ENCODE results near the gene PRTFDC1. TPM values are rescaled to one million over a fixed set of nuclear protein-coding genes. Genes with fewer than 3 reads are reported as not detected.
A peak's percentile ranks its signal among the peaks of the same experiment; 100 is the strongest.

PRTFDC1 gene
- total and polyA plus RNA-seq, 7 experiments from 2014 or later, result 0.13 to 1.7 (median 0.69) TPM

DNA sequence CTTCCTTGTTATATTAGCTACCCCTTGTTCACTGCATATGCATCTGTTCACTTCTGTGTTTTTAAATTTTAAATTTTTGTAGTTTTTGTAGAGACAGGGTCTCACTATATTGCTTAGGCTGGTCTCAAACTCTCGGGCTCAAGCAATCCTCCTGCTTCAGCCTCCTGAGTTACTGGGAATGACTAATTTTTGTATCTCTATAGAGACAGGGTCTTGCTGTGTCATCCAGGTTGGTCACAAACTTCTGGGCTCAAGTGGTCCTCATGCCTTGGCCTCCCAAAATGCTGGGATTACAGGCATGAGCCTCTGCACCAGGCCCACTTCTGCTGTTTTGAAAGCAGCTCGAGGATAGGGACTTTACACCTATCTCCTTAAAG lies 64.6 kb downstream of the PRTFDC1 start:
- H3K27ac ChIP-seq (ENCODE audit: low read depth, low read length), result peak overlapping the region; percentile 27
- H3K4me1 Mint-ChIP-seq, result peaks cover 35 to 71% (median 63%) of the 10 kb centered on the region in 7 donors

DNA sequence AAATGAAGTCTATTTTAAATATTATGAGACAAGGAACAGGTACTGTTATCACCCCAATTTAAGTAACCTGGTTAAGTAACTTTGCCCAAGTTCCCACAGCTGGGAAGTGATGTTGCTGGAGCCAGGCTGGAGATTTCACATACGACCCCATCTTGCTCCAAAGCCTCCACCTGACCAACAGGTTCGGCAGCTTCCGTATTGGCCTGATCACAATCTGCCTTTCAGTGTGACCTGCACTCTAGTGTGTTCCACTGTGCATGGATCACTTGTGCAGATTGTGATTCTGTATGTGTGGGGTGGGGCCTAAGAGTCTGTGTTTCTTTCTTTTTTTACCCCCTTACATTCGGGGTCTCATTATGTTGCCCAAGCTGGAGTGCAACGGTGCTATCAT lies 66.1 kb downstream of the PRTFDC1 start:
- H3K4me1 ChIP-seq (ENCODE audit: control insufficient read depth in 2 of 2, insufficient read depth in 2 of 2, low read length in 2 of 2), result peaks cover 26 to 56% of the 10 kb centered on the region in 2 donors
- H3K4me3 ChIP-seq (ENCODE audit: low read length), result no peak overlapping the region
- H3K27me3 ChIP-seq (ENCODE audit: control insufficient read depth in 2 of 2, insufficient read depth in 2 of 2, low read length in 2 of 2), result no peaks in the 10 kb centered on the region
- Mint-ChIP-seq H3K9me3 (peaks cover 0 to 9% (median 3%) of the 10 kb centered on the region in 11 donors), H3K4me3 (peak overlapping the region in 4 of 10 donors; percentile 1 to 41 (median 19)), H3K4me1 (peaks cover 46 to 83% (median 75%) of the 10 kb centered on the region in 7 donors), H3K36me3 (peaks cover 0 to 26% (median 5%) of the 10 kb centered on the region in 5 donors), H3K27me3 (no peaks in the 10 kb centered on the region), H3K27ac (peak overlapping the region in 7 of 9 donors; percentile 59 to 93 (median 82))
- ChIA-PET CTCF (interaction anchor here (0.6 kb wide), 1 partner anchor 10 kb away, joined by 3 read pairs; no protein-coding TSS in a partner anchor), POLR2A (interaction anchor here (4.5 kb wide), 1 partner anchor 8 kb away, joined by 33 read pairs; no protein-coding TSS in a partner anchor)
- H3K9me3 ChIP-seq (ENCODE audit: control insufficient read depth in 2 of 3, low read length in 3 of 3), result no peaks in the 10 kb centered on the region
- DNase-seq (no peak), ATAC-seq (no peak)
- H3K27ac ChIP-seq (ENCODE audit: low read depth, low read length), result no peak overlapping the region
- intact Hi-C loops (cut with micrococcal nuclease), result loop anchor here (5.0 to 10.0 kb wide), 2 partner anchors 61 to 164 kb away; partner anchors contain the start of gene ARHGAP21 (in 1 of the 2)
- no peaks in the 10 kb centered on the region for H3K36me3 ChIP-seq (ENCODE audit: control insufficient read depth in 2 of 3, insufficient read depth in 3 of 3, low read length in 3 of 3)

More for the DNA sequence above, 64.6 kb downstream of the PRTFDC1 start:
- peak; percentile 7 for ATAC-seq
- ChIA-PET CTCF (interaction anchor here (0.5 to 1.7 kb wide), 4 partner anchors 9 to 68 kb away, joined by 3 to 6 read pairs (median 4); partner anchors contain the start of gene PRTFDC1), POLR2A (interaction anchor here (0.7 to 1.4 kb wide), 5 partner anchors 12 to 265 kb away, joined by 3 to 4 read pairs (median 3); no protein-coding TSS in a partner anchor)
- Histone ChIP-seq H3K9me3 (ENCODE audit: control insufficient read depth in 2 of 3, low read length in 3 of 3) (no peaks in the 10 kb centered on the region), H3K27me3 (ENCODE audit: control insufficient read depth in 2 of 2, insufficient read depth in 2 of 2, low read length in 2 of 2) (no peaks in the 10 kb centered on the region), H3K36me3 (ENCODE audit: control insufficient read depth in 2 of 3, insufficient read depth in 3 of 3, low read length in 3 of 3) (no peaks in the 10 kb centered on the region), H3K4me1 (ENCODE audit: control insufficient read depth in 2 of 2, insufficient read depth in 2 of 2, low read length in 2 of 2) (peaks cover 16 to 45% of the 10 kb centered on the region in 2 donors), H3K4me3 (ENCODE audit: low read length) (peak overlapping the region; percentile 30)
- intact Hi-C loops (cut with micrococcal nuclease), result loop anchor here (1.0 to 10.0 kb wide), 4 partner anchors 9 to 166 kb away; partner anchors contain the start of genes ARHGAP21 (in 1 of the 2), ENKUR (in 1 of the 2) and THNSL1 (in 1 of the 2)
- Mint-ChIP-seq H3K27ac (peak overlapping the region; percentile 83 to 95 (median 86)), H3K27me3 (no peaks in the 10 kb centered on the region), H3K4me3 (peak overlapping the region; percentile 56 to 77 (median 72)), H3K36me3 (peaks cover 0 to 23% (median 5%) of the 10 kb centered on the region in 5 donors), H3K9me3 (peaks cover 0 to 10% (median 3%) of the 10 kb centered on the region in 11 donors)
- DNase-seq, result no peak

GRCh38 chr10:24885551-24886289 lies 66.7 kb downstream of the PRTFDC1 start:
- POLR2A ChIA-PET, result interaction anchor here (4.5 kb wide), 1 partner anchor 9 kb away, joined by 33 read pairs; no protein-coding TSS in a partner anchor
- intact Hi-C loops (cut with micrococcal nuclease), result loop anchor here (5.0 to 10.0 kb wide), 2 partner anchors 61 to 163 kb away; partner anchors contain the start of gene ARHGAP21 (in 1 of the 2)
- peaks cover 0 to 26% (median 5%) of the 10 kb centered on the region in 5 donors for H3K36me3 Mint-ChIP-seq
- H3K4me1 ChIP-seq (ENCODE audit: control insufficient read depth in 2 of 2, insufficient read depth in 2 of 2, low read length in 2 of 2), result peaks cover 28 to 60% of the 10 kb centered on the region in 2 donors
- peak overlapping the region in 4 of 10 donors; percentile 1 to 41 (median 19) for H3K4me3 Mint-ChIP-seq
- H3K9me3 ChIP-seq (ENCODE audit: control insufficient read depth in 2 of 3, low read length in 3 of 3), result no peaks in the 10 kb centered on the region
- H3K27me3 ChIP-seq (ENCODE audit: control insufficient read depth in 2 of 2, insufficient read depth in 2 of 2, low read length in 2 of 2), result no peaks in the 10 kb centered on the region
- H3K27ac Mint-ChIP-seq, result peak overlapping the region in 8 of 9 donors; percentile 74 to 93 (median 82)
- H3K27me3 Mint-ChIP-seq, result no peaks in the 10 kb centered on the region
- DNase-seq (no peak), ATAC-seq (no peak)
- H3K27ac ChIP-seq (ENCODE audit: low read depth, low read length), result no peak overlapping the region
- H3K4me3 ChIP-seq (ENCODE audit: low read length), result no peak overlapping the region
- CTCF ChIA-PET, result interaction anchor here (0.6 to 1.5 kb wide), 2 partner anchors 9 to 10 kb away, joined by 3 to 4 read pairs; no protein-coding TSS in a partner anchor
- peaks cover 0 to 9% (median 3%) of the 10 kb centered on the region in 11 donors for H3K9me3 Mint-ChIP-seq
- no peaks in the 10 kb centered on the region for H3K36me3 ChIP-seq (ENCODE audit: control insufficient read depth in 2 of 3, insufficient read depth in 3 of 3, low read length in 3 of 3)
- H3K4me1 Mint-ChIP-seq, result peaks cover 50 to 87% (median 80%) of the 10 kb centered on the region in 7 donors

- no peak overlapping the region for H3K27ac ChIP-seq (ENCODE audit: low read depth, low read length)
- H3K4me1 ChIP-seq (ENCODE audit: control insufficient read depth in 2 of 2, insufficient read depth in 2 of 2, low read length in 2 of 2), result peaks cover 28 to 65% of the 10 kb centered on the region in 2 donors
- no peak for DNase-seq
- H3K4me1 Mint-ChIP-seq, result peaks cover 45 to 91% (median 84%) of the 10 kb centered on the region in 7 donors
- peak overlapping the region in 8 of 9 donors; percentile 82 to 97 (median 92) for H3K27ac Mint-ChIP-seq
- intact Hi-C loops (cut with micrococcal nuclease), result loop anchor here (5.0 to 10.0 kb wide), 3 partner anchors 60 to 262 kb away; partner anchors contain the start of gene ARHGAP21 (in 1 of the 2)
- H3K4me3 ChIP-seq (ENCODE audit: low read length), result no peak overlapping the region
- H3K27me3 ChIP-seq (ENCODE audit: control insufficient read depth in 2 of 2, insufficient read depth in 2 of 2, low read length in 2 of 2), result no peaks in the 10 kb centered on the region
- H3K9me3 ChIP-seq (ENCODE audit: control insufficient read depth in 2 of 3, low read length in 3 of 3), result no peaks in the 10 kb centered on the region
- H3K36me3 Mint-ChIP-seq, result peaks cover 0 to 21% (median 5%) of the 10 kb centered on the region in 5 donors
- H3K9me3 Mint-ChIP-seq, result peaks cover 0 to 9% (median 3%) of the 10 kb centered on the region in 11 donors
- CTCF ChIA-PET, result interaction anchor here (1.5 kb wide), 1 partner anchor 9 kb away, joined by 4 read pairs; no protein-coding TSS in a partner anchor
- H3K4me3 Mint-ChIP-seq, result peak overlapping the region in 2 of 10 donors; percentile 9 to 23
- POLR2A ChIA-PET, result interaction anchor here (0.7 to 4.5 kb wide), 3 partner anchors 10 to 263 kb away, joined by 3 to 33 read pairs (median 3); no protein-coding TSS in a partner anchor
- H3K27me3 Mint-ChIP-seq, result no peaks in the 10 kb centered on the region
- no peak for ATAC-seq
- no peaks in the 10 kb centered on the region for H3K36me3 ChIP-seq (ENCODE audit: control insufficient read depth in 2 of 3, insufficient read depth in 3 of 3, low read length in 3 of 3)
Observed at GRCh38 chr10:24884793-24885192, 67.6 kb downstream of the PRTFDC1 start.

DNA sequence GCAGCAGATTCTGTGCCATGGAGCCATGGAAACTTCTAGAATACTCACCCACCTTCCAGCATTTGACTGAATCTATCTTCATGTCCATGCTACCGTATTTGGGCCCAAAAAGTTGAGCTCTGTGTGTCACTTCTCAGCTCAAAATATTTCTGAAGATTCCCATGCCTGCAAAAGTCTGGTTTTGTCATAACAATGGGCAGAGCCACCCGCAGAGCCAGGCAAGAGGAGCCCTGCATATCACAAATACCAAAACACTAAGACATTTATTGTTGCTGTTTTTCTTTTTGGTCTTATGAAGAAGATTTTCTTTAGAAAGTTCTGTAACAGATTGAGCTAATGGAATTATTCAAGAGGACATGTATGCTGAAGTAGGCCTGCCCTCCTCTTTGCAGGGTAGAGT lies 68.1 kb downstream of the PRTFDC1 start:
- H3K4me3 Mint-ChIP-seq, result peak overlapping the region in 3 of 10 donors; percentile 9 to 25 (median 23)
- intact Hi-C loops (cut with micrococcal nuclease), result loop anchor here in 1 of 2 donors (5.0 to 10.0 kb wide), 2 partner anchors 60 to 262 kb away; no protein-coding TSS in a partner anchor
- H3K9me3 Mint-ChIP-seq, result peaks cover 0 to 9% (median 3%) of the 10 kb centered on the region in 11 donors
- POLR2A ChIA-PET, result interaction anchor here (0.7 to 4.5 kb wide), 5 partner anchors 10 to 262 kb away, joined by 3 to 33 read pairs (median 3); no protein-coding TSS in a partner anchor
- H3K4me1 Mint-ChIP-seq, result peaks cover 41 to 92% (median 84%) of the 10 kb centered on the region in 7 donors
- Histone ChIP-seq H3K27ac (ENCODE audit: low read depth, low read length) (no peak overlapping the region), H3K4me1 (ENCODE audit: control insufficient read depth in 2 of 2, insufficient read depth in 2 of 2, low read length in 2 of 2) (peaks cover 28 to 65% of the 10 kb centered on the region in 2 donors), H3K36me3 (ENCODE audit: control insufficient read depth in 2 of 3, insufficient read depth in 3 of 3, low read length in 3 of 3) (no peaks in the 10 kb centered on the region), H3K9me3 (ENCODE audit: control insufficient read depth in 2 of 3, low read length in 3 of 3) (no peaks in the 10 kb centered on the region), H3K4me3 (ENCODE audit: low read length) (no peak overlapping the region), H3K27me3 (ENCODE audit: control insufficient read depth in 2 of 2, insufficient read depth in 2 of 2, low read length in 2 of 2) (no peaks in the 10 kb centered on the region)
- CTCF ChIA-PET, result interaction anchor here (0.6 to 1.5 kb wide), 2 partner anchors 10 to 41 kb away, joined by 3 to 4 read pairs; no protein-coding TSS in a partner anchor
- ATAC-seq (no peak), DNase-seq (no peak)
- H3K36me3 Mint-ChIP-seq, result peaks cover 0 to 22% (median 5%) of the 10 kb centered on the region in 5 donors
- peak overlapping the region in 8 of 9 donors; percentile 79 to 97 (median 92) for H3K27ac Mint-ChIP-seq
- H3K27me3 Mint-ChIP-seq, result no peaks in the 10 kb centered on the region

All from naive thymus-derived CD4-positive, alpha-beta T cell (primary cell).